Measurements from ENCODE around the gene PHACTR1.

The PHACTR1 gene

DNA sequence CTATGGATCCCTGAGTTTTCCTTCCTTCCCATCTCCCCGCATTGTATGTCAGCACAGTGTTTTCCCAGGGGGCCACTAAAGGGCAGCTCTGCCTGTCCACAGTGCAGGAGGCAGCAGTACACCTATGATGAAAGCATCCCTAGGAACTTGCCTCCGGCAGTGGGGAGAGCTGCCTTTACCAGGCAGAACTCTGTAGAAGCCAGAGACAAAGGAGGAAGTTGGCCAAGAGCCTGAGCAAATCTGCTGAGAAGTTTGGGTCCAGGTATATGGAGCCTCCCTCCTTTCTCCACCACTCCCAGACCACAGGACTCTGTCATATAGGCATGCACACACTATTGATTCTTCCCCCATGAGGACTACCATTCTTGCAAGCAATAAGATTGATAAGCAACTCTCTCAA lies 329.1 kb downstream of the PHACTR1 start:
- no peak for TF ChIP-seq PAX5 (IDR thresholded peaks at IDR 0.05; ENCODE audit: insufficient read depth, low read length, severe bottlenecking)
- no peak for TF ChIP-seq TAF1 (IDR thresholded peaks at IDR 0.05; ENCODE audit: low read depth, low read length)
- FAIRE-seq (no peak), DNase-seq (ENCODE audit: insufficient read length, low spot score) (no peak)

DNA sequence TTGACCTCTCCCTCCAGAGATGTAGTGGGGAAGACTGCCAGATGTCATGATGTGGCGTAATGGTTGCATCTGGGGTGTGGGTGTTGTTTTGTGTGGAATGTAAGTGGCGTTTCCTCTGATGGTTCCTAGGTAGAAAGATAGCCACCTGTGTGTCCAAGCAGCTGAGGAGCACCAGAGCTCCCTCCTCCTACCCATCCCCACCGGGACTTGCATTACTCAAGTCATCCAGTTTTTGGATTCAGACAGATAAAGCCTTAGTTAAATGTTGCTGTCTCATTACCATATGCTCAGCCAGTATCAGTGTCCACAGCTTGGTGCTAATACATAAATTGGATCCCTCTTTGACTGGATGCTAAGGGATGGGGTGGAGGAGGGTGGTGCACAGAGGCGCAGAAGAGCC lies 329.5 kb downstream of the PHACTR1 start:
- FAIRE-seq (no peak), DNase-seq (ENCODE audit: insufficient read length, low spot score) (no peak)
- TF ChIP-seq SPI1 (IDR thresholded peaks at IDR 0.05; ENCODE audit: low read depth, low read length) (no peak), POLR2AphosphoS5 (IDR thresholded peaks at IDR 0.05; ENCODE audit: low read depth, low read length) (no peak), POLR2A (IDR thresholded peaks at IDR 0.05; ENCODE audit: low read depth, low read length) (no peak), TAF1 (IDR thresholded peaks at IDR 0.05; ENCODE audit: low read depth, low read length) (no peak)

DNA sequence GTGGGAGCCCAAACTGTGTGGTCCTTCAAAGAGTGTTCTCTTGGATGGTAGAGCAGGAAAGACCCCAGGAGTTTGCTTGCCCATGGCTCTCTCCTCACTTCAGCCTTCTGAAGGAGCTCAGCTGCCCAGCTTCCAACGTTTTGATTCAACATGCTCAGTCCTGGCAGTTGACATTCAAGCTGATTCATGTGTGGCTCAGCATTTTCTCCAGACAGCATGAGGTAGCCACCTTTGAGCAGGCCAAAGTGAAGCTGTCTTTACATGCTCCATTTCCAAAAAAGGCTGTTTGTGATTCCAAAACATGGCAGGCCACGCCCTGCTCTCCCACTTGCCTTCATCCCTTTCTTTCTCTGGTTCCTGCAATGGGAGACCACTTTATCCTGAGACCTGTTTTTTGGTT lies 331.5 kb downstream of the PHACTR1 start:
- DNase-seq (ENCODE audit: insufficient read length, low spot score) (no peak), FAIRE-seq (no peak)
- TF ChIP-seq TAF1 (IDR thresholded peaks at IDR 0.05; ENCODE audit: low read depth, low read length) (no peak), POLR2AphosphoS5 (IDR thresholded peaks at IDR 0.05; ENCODE audit: low read depth, low read length) (no peak), SPI1 (IDR thresholded peaks at IDR 0.05; ENCODE audit: low read depth, low read length) (no peak), POU2F2 (IDR thresholded peaks at IDR 0.05; ENCODE audit: low read depth, low read length) (no peak), POLR2A (IDR thresholded peaks at IDR 0.05; ENCODE audit: low read depth, low read length) (no peak), PAX5 (IDR thresholded peaks at IDR 0.05; ENCODE audit: insufficient read depth, low read length, severe bottlenecking) (no peak)

DNA sequence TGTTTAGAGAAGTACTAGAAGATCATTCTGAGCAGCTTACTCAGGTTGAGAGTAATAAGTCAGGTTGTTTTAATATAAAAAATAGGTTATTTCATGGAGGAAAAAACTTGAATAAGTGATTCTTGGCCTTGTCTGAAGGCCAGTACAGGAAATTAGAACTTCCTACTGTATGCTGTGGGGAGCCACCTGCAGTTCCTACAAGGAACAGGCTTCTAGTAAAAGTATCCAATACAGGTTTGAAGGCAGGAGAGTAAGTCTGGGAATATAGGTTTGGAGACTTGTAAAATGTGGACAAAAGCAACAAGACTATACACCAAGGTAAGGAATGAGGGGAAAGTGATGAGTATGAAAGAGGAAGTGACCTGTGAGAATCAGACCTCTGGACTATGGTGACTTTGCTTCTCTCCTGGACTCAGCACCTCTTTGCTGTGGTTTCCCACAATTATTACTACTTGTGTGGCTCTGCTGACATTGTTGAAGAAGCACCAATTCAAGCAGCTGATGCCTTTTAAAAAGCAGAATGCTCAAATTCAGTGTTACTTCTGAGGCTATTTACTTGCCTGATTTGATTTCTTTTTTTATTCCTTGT lies 333.2 kb downstream of the PHACTR1 start:
- DNase-seq (ENCODE audit: insufficient read length, low spot score) (no peak), FAIRE-seq (no peak)
- TF ChIP-seq SPI1 (IDR thresholded peaks at IDR 0.05; ENCODE audit: low read depth, low read length) = peak; percentile 81
- no peak for TF ChIP-seq POU2F2 (IDR thresholded peaks at IDR 0.05; ENCODE audit: low read depth, low read length)

DNA sequence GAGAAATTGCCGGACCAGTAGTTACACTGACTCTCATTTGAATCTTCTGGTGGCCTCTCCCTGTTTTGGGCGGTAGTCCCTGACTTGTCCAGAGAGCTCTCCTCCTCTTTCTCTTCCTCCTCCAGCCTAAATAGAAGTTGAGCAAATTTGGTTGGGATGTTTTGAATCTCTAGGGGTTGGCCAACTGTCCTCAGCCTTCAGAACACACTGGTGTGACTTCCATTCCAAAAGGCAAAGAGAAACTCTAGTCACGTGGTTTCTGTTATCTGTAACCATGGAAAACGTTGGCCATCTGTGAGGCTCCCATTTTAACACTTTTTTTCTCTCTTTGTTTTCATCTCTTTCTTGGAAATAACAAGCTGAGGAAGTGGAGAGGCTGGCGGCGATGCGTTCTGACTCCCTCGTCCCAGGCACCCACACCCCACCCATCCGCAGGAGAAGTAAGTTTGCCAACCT lies 336.5 kb downstream of the PHACTR1 start:
- DNase-seq (ENCODE audit: insufficient read length, low spot score) (no peak), FAIRE-seq (no peak)
- no peak for TF ChIP-seq PAX5 (IDR thresholded peaks at IDR 0.05; ENCODE audit: insufficient read depth, low read length, severe bottlenecking)
- TF ChIP-seq POLR2AphosphoS5 (IDR thresholded peaks at IDR 0.05; ENCODE audit: low read depth, low read length) = no peak
- no peak for TF ChIP-seq TAF1 (IDR thresholded peaks at IDR 0.05; ENCODE audit: low read depth, low read length)
- TF ChIP-seq SPI1 (IDR thresholded peaks at IDR 0.05; ENCODE audit: low read depth, low read length) = no peak
- no peak for TF ChIP-seq POU2F2 (IDR thresholded peaks at IDR 0.05; ENCODE audit: low read depth, low read length)
- TF ChIP-seq POLR2A (IDR thresholded peaks at IDR 0.05; ENCODE audit: low read depth, low read length) = no peak

DNA sequence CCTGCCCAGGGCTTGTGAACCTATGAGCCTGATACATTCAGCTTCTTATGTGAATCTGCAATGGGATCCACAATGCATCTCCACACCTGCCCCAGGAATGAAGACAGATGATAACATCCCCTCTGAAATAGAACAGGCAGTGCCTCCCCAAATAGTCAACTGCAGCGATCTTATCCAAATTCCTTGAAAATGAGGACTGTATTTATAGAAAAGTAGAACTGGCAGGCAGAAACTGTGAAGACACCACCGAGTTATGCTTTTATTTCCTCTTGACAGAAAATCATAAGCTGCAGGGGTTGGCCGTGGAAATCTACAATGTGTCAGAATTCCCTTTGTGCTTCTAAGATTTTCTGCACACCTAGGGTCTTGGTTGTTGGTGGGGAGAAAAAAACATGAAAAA lies 341.5 kb downstream of the PHACTR1 start:
- TF ChIP-seq POLR2A (IDR thresholded peaks at IDR 0.05; ENCODE audit: low read depth, low read length) = no peak
- no peak for TF ChIP-seq PAX5 (IDR thresholded peaks at IDR 0.05; ENCODE audit: insufficient read depth, low read length, severe bottlenecking)
- no peak for TF ChIP-seq SPI1 (IDR thresholded peaks at IDR 0.05; ENCODE audit: low read depth, low read length)
- no peak for TF ChIP-seq TAF1 (IDR thresholded peaks at IDR 0.05; ENCODE audit: low read depth, low read length)
- TF ChIP-seq POLR2AphosphoS5 (IDR thresholded peaks at IDR 0.05; ENCODE audit: low read depth, low read length) = no peak
- no peak for DNase-seq (ENCODE audit: insufficient read length, low spot score)
- FAIRE-seq = no peak

DNA sequence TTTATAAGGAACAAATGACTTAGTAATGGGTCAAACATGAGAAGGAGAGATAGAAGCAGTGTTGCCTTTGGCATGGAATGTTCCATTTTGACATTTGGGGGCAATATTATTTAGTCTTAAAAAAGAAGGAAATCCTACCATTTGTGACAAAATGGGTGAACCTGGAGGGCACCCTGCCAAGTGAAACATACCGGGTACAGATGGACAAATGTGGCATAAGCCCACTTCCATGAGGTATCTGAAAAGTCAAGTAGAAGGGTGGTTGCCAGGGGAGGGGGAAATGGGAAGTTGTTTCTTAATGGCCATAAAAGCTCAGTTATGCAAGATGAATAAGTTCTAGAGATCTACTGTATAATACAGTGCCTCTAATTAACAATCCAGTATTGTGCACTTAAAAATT lies 342.5 kb downstream of the PHACTR1 start:
- no peak for TF ChIP-seq POLR2A (IDR thresholded peaks at IDR 0.05; ENCODE audit: low read depth, low read length)
- TF ChIP-seq SPI1 (IDR thresholded peaks at IDR 0.05; ENCODE audit: low read depth, low read length) = no peak
- TF ChIP-seq PAX5 (IDR thresholded peaks at IDR 0.05; ENCODE audit: insufficient read depth, low read length, severe bottlenecking) = no peak
- TF ChIP-seq POU2F2 (IDR thresholded peaks at IDR 0.05; ENCODE audit: low read depth, low read length) = no peak
- TF ChIP-seq POLR2AphosphoS5 (IDR thresholded peaks at IDR 0.05; ENCODE audit: low read depth, low read length) = no peak
- TF ChIP-seq TAF1 (IDR thresholded peaks at IDR 0.05; ENCODE audit: low read depth, low read length) = no peak
- FAIRE-seq (no peak), DNase-seq (ENCODE audit: insufficient read length, low spot score) (no peak)

DNA sequence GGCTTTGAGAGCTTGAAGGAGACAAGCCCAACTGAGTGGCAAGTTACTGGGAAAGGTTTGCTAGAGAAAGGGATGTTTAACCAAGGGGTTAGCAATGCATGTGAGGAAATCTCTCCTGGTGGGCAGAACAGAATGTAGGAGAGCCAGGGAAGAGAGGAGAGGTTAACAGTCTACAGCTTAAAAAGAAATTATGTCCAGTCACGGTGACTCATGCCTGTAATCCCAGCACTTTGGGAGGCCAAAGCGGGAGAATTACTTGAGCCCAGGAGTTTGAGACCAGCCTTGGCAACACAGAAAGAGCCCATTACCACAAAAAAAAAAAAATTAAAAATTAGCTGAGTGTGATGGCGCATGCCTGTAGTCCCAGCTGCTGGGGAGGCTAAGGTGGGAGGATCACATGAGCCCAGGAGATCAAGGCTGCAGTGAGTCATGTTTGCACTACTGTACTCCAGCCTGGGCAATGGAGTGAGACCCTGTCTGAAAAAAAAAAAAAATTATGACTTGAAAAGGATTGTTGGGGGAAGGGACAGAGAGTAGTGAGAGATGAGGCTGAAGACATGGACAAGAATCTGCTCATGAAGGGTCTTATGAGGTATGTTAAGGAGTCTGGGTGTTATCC lies 346.8 kb downstream of the PHACTR1 start:
- FAIRE-seq = no peak
- no peak for DNase-seq (ENCODE audit: insufficient read length, low spot score)
- TF ChIP-seq POLR2A (IDR thresholded peaks at IDR 0.05; ENCODE audit: low read depth, low read length) (no peak), POU2F2 (IDR thresholded peaks at IDR 0.05; ENCODE audit: low read depth, low read length) (no peak), TAF1 (IDR thresholded peaks at IDR 0.05; ENCODE audit: low read depth, low read length) (no peak), PAX5 (IDR thresholded peaks at IDR 0.05; ENCODE audit: insufficient read depth, low read length, severe bottlenecking) (no peak), SPI1 (IDR thresholded peaks at IDR 0.05; ENCODE audit: low read depth, low read length) (no peak), POLR2AphosphoS5 (IDR thresholded peaks at IDR 0.05; ENCODE audit: low read depth, low read length) (no peak)

DNA sequence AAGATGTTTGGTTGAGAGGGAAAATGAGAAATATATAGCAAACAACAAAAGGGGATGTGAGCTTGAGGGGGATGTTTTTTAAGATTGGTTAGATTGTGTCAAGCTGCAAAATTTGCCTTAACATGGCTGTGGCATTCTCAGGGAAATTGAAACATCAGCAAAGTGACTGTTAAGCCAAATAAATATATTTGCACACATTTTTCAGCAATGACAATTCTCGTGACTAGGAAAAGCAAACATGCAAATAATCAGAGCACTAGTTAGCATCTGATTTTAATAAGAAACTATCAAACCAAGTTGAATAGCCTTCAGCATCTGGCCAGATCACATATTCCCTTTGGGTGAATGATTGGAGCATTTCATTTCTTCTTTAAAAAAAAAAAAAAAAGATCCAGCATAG lies 349.0 kb downstream of the PHACTR1 start:
- FAIRE-seq (peak; percentile 16), DNase-seq (ENCODE audit: insufficient read length, low spot score) (no peak)
- TF ChIP-seq POLR2A (IDR thresholded peaks at IDR 0.05; ENCODE audit: low read depth, low read length) (no peak), POU2F2 (IDR thresholded peaks at IDR 0.05; ENCODE audit: low read depth, low read length) (no peak), PAX5 (IDR thresholded peaks at IDR 0.05; ENCODE audit: insufficient read depth, low read length, severe bottlenecking) (no peak), SPI1 (IDR thresholded peaks at IDR 0.05; ENCODE audit: low read depth, low read length) (no peak), POLR2AphosphoS5 (IDR thresholded peaks at IDR 0.05; ENCODE audit: low read depth, low read length) (no peak), TAF1 (IDR thresholded peaks at IDR 0.05; ENCODE audit: low read depth, low read length) (no peak)

DNA sequence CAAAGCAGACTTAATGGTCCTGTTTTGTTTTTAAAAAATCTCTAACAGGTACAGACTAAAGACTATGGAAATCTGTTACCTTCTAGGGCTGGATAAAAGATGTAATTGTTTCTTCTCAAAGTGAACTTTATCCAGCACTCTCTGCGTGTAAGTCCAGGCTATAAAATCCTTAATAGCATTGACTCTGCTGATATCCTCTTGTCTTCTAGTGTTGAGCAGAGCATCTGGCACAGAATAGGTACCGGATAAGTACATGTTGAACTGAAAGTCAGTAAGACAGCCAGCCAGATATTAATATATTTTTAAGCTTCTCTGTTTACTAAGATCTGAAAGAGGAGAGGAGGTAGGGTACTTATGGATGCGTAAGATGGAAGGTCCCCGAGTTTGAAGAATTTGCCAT lies 349.5 kb downstream of the PHACTR1 start:
- FAIRE-seq (no peak), DNase-seq (ENCODE audit: insufficient read length, low spot score) (no peak)
- TF ChIP-seq PAX5 (IDR thresholded peaks at IDR 0.05; ENCODE audit: insufficient read depth, low read length, severe bottlenecking) (no peak), SPI1 (IDR thresholded peaks at IDR 0.05; ENCODE audit: low read depth, low read length) (no peak), POLR2A (IDR thresholded peaks at IDR 0.05; ENCODE audit: low read depth, low read length) (no peak), POU2F2 (IDR thresholded peaks at IDR 0.05; ENCODE audit: low read depth, low read length) (no peak), TAF1 (IDR thresholded peaks at IDR 0.05; ENCODE audit: low read depth, low read length) (no peak), POLR2AphosphoS5 (IDR thresholded peaks at IDR 0.05; ENCODE audit: low read depth, low read length) (no peak)

Data from GM12891 (cell line).